ENCODE measurements around the gene ROBO1. TPM values are rescaled to one million over a fixed set of nuclear protein-coding genes. Genes with fewer than 3 reads are reported as not detected.

Gene ROBO1
- total RNA-seq, 1 donor from 2014 or later = 20.8 TPM

DNA sequence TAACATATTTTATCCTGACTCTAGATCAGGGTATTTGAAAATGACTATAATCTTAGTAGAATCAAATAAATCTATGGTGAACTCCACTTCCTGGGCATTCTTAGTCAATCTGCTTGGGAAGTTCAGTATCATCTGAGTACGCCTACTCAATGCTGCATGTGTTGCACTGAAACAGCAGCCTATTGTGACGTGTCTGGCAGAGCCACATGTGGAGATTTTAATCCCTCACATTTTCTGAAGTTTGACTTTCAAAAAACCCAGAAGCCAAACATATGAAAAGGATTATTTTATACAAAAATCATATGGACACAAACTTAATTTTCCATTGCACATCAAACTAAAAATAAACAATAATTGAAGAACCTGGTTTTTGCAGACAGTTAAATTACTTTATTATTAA lies 798.3 kb downstream of the ROBO1 start:
- no peaks in the 10 kb centered on the region for H3K36me3 ChIP-seq (ENCODE audit: control insufficient read depth, insufficient read depth, low read length)
- no peaks in the 10 kb centered on the region for H3K27me3 ChIP-seq (ENCODE audit: control insufficient read depth, insufficient read depth, low read length)
- H3K4me3 ChIP-seq (ENCODE audit: low read depth, low read length) = no peak overlapping the region
- DNase-seq (ENCODE audit: low read depth) (no peak), FAIRE-seq (no peak)
- TF ChIP-seq CTCF (IDR thresholded peaks at IDR 0.05; ENCODE audit: insufficient read depth, low read length, severe bottlenecking) = no peak

DNA sequence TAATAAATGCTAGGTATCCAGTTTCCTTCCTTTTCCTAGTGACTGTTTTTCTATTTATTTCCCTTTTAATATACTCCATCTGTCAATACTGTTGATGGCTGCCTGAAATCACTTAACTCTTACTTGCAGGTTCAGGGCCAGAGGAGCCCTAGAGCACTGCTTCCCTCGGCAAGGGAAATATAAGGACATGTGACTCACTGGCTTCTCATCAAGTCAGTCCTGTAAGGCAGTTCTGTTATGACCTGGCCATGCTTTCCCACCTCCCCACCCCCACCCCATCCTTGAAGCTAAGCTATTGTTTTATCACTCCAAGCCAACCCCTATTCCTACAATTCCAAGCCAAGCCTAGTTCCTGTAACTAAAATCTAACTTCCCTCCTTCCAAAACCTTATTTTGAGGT lies 800.7 kb downstream of the ROBO1 start:
- DNase-seq (ENCODE audit: low read depth) (no peak), FAIRE-seq (no peak)
- Histone ChIP-seq H3K4me3 (ENCODE audit: low read depth, low read length) (no peak overlapping the region), H3K27me3 (ENCODE audit: control insufficient read depth, insufficient read depth, low read length) (no peaks in the 10 kb centered on the region), H3K36me3 (ENCODE audit: control insufficient read depth, insufficient read depth, low read length) (no peaks in the 10 kb centered on the region)
- TF ChIP-seq CTCF (IDR thresholded peaks at IDR 0.05; ENCODE audit: insufficient read depth, low read length, severe bottlenecking) = no peak

GRCh38 chr3:78963771-78964170 lies 804.0 kb downstream of the ROBO1 start:
- no peak overlapping the region for H3K4me3 ChIP-seq (ENCODE audit: low read depth, low read length)
- TF ChIP-seq CTCF (IDR thresholded peaks at IDR 0.05; ENCODE audit: insufficient read depth, low read length, severe bottlenecking) = no peak
- no peak for FAIRE-seq

DNA sequence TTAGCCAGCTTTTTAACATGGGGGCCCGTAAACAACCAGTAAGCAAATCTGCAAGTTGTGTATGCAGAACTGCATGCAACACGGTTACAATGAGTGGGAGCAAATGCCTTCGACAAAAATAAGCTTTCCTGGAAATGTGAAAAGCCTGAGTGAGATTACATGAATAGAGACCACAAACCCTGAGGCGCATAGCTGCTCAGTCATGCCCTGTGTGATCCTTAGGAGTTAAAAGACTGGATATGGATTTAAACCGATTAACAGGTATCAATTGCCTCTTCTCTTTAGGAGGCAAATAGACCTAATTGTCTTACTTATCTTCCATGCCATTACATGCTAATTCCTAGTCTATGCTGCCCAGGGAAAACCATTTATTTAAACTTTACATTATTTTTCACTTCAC lies 810.3 kb downstream of the ROBO1 start:
- TF ChIP-seq CTCF (IDR thresholded peaks at IDR 0.05; ENCODE audit: insufficient read depth, low read length, severe bottlenecking) = no peak
- no peak overlapping the region for H3K4me3 ChIP-seq (ENCODE audit: low read depth, low read length)
- FAIRE-seq (no peak), DNase-seq (ENCODE audit: low read depth) (no peak)
- H3K36me3 ChIP-seq (ENCODE audit: control insufficient read depth, insufficient read depth, low read length) = no peaks in the 10 kb centered on the region
- no peaks in the 10 kb centered on the region for H3K27me3 ChIP-seq (ENCODE audit: control insufficient read depth, insufficient read depth, low read length)

More at GRCh38 chr3:78963771-78964170, 804.0 kb downstream of the ROBO1 start:
- Histone ChIP-seq H3K36me3 (ENCODE audit: control insufficient read depth, insufficient read depth, low read length) (no peaks in the 10 kb centered on the region), H3K27me3 (ENCODE audit: control insufficient read depth, insufficient read depth, low read length) (no peaks in the 10 kb centered on the region)
- DNase-seq (ENCODE audit: low read depth) = no peak

DNA sequence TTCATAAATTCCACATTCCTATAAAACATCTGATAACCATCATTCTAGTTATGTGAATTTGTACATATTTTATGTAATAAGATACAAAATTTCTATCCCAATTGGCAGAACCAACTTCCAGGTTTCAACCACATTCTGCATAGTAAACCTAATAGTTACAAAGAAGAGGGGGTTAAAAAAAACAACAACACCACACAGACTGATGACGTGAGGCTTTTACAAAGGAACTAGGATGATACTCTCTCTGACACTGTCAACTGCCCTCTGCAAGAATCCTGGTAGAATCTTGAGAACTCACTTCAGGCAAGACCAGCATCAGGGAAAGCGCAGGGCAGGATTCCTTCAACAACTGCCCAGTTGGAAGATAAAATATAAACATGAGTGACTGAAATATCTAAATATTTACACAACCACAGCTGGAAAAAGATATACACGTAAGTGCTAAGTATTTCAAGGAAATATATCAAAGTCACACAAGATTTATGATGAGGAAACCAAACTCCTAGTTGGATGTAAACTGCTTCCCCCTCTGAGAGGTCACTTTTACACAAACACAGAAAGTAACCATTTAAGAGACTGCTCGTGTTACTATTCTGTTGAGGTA lies 816.4 kb downstream of the ROBO1 start:
- FAIRE-seq (no peak), DNase-seq (ENCODE audit: low read depth) (no peak)
- Histone ChIP-seq H3K4me3 (ENCODE audit: low read depth, low read length) (no peak overlapping the region), H3K36me3 (ENCODE audit: control insufficient read depth, insufficient read depth, low read length) (no peaks in the 10 kb centered on the region), H3K27me3 (ENCODE audit: control insufficient read depth, insufficient read depth, low read length) (no peaks in the 10 kb centered on the region)
- TF ChIP-seq CTCF (IDR thresholded peaks at IDR 0.05; ENCODE audit: insufficient read depth, low read length, severe bottlenecking) = no peak

DNA sequence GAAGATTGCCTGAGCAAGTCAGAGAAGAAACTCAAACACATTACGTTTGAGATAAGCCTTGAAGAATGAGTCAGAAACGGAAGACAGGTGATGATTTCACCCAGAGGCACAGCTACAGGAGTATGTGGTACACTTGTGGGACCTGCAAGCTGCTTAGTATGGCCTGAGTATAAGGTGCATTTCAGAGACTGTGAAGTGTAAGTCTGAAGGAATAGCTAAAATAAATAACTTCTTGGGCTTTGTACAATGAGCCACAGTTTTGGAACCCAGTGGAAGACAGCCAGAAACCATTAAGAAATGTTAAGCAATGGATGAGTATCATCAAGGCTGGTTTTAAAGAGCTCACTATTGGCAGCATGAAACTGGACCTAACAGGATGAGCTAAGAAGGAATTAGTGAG lies 826.2 kb downstream of the ROBO1 start:
- TF ChIP-seq CTCF (IDR thresholded peaks at IDR 0.05; ENCODE audit: insufficient read depth, low read length, severe bottlenecking) = no peak
- H3K4me3 ChIP-seq (ENCODE audit: low read depth, low read length) = no peak overlapping the region
- H3K36me3 ChIP-seq (ENCODE audit: control insufficient read depth, insufficient read depth, low read length) = no peaks in the 10 kb centered on the region
- FAIRE-seq (no peak), DNase-seq (ENCODE audit: low read depth) (peak; percentile 92)
- no peaks in the 10 kb centered on the region for H3K27me3 ChIP-seq (ENCODE audit: control insufficient read depth, insufficient read depth, low read length)

Measured in bronchial epithelial cell (primary cell).